Body of pancreas (tissue), 4 donors: ENCODE results near the gene DMBX1.

Experiments used
- CTCF ChIP-seq, 7 experiments: fragments of 450-650 bp in 4 of 7; fragments of 200-600 bp in 3 of 7; sonication (generic) in 3 of 7; IDR thresholded peaks; one replicate each; pipeline ENCODE4 v1.5.1; 2016 to 2019; ENCODE audit warnings: antibody characterized with exemption in 7 of 7
- POLR2A ChIP-seq, 3 donors: fragments of 450-650 bp; IDR thresholded peaks; one replicate each; pipeline ENCODE4 v1.6.1; 2016; ENCODE audit warnings: antibody characterized with exemption in 3 of 3, mild to moderate bottlenecking in 2 of 3

GRCh38 chr1:46445773-46446256 lies 43.8 kb upstream of the DMBX1 start:
- no peak for TF ChIP-seq CTCF (IDR thresholded peaks at IDR 0.05)
- no peak for TF ChIP-seq POLR2A (IDR thresholded peaks at IDR 0.05)
